Neural progenitor cell (in vitro differentiated cells): ENCODE results near the gene DLL4.

Experiments
- EZH2 ChIP-seq: fragments of 200-600 bp; sonication (generic); IDR thresholded peaks from 2 replicates; pipeline ENCODE4 v1.6.1; 2017; ENCODE audit warnings: antibody characterized with exemption, mild to moderate bottlenecking, moderate library complexity
- EZH2phosphoT487 ChIP-seq: fragments of 200-600 bp; sonication (generic); IDR thresholded peaks from 2 replicates; pipeline ENCODE4 v1.6.1; 2017; ENCODE audit warnings: antibody characterized with exemption
- TF ChIP-seq, protein P1 (sequence below): fragments of 200-600 bp; sonication (generic); IDR thresholded peaks from 2 replicates; pipeline ENCODE4 v1.5.1; 2017; ENCODE audit warnings: antibody characterized with exemption, mild to moderate bottlenecking

GRCh38 chr15:40908095-40908494 is 21.0 kb upstream of the DLL4 start:
- TF ChIP-seq, protein P1, sequence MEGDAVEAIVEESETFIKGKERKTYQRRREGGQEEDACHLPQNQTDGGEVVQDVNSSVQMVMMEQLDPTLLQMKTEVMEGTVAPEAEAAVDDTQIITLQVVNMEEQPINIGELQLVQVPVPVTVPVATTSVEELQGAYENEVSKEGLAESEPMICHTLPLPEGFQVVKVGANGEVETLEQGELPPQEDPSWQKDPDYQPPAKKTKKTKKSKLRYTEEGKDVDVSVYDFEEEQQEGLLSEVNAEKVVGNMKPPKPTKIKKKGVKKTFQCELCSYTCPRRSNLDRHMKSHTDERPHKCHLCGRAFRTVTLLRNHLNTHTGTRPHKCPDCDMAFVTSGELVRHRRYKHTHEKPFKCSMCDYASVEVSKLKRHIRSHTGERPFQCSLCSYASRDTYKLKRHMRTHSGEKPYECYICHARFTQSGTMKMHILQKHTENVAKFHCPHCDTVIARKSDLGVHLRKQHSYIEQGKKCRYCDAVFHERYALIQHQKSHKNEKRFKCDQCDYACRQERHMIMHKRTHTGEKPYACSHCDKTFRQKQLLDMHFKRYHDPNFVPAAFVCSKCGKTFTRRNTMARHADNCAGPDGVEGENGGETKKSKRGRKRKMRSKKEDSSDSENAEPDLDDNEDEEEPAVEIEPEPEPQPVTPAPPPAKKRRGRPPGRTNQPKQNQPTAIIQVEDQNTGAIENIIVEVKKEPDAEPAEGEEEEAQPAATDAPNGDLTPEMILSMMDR = no peak
- no peak for TF ChIP-seq EZH2
- TF ChIP-seq EZH2phosphoT487 = no peak
